ENCODE measurements around the gene TOMM5.

TOMM5 gene

DNA sequence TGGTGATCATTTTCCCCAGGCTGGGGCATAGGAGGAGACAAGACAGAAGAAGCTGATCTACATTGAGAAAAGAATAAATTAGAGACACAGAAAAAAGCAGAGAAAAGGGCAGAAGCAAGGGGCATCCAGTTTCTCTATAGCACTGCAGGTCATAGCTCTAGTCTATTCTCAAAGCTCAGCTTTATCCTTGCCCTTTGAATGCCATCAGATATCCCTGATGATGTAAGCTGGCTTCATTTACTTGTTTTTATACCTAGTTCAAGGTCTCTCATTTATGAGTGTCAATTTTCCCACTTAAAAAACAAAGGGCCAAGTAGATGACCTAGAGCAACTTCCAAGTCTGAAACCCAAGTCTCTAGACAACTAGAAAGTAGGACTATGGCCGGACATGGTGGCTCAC is 48.9 kb downstream of the TOMM5 start:
- no peaks in the 10 kb centered on the region for H3K79me1 ChIP-seq (ENCODE audit: low read depth, low read length)
- no peak overlapping the region for H3K4me2 ChIP-seq (ENCODE audit: insufficient read depth, low read length, poor library complexity, severe bottlenecking)
- no peak overlapping the region for H3K9ac ChIP-seq (ENCODE audit: low read depth, low read length, poor library complexity)
- no peak overlapping the region for H3K23ac ChIP-seq (ENCODE audit: low read depth, low read length, poor library complexity)
- no peak overlapping the region for H2BK5ac ChIP-seq (ENCODE audit: low read length)
- DNase-seq (ENCODE audit: low spot score), result no peak
- no peak overlapping the region for H2AK5ac ChIP-seq (ENCODE audit: low read depth, low read length)
- no peaks in the 10 kb centered on the region for H3K4me1 ChIP-seq (ENCODE audit: control insufficient read depth in 2 of 2, insufficient read depth in 1 of 2, low read depth in 1 of 2, low read length in 2 of 2)
- no peak overlapping the region for H2BK15ac ChIP-seq (ENCODE audit: low read length)
- no peak overlapping the region for H4K8ac ChIP-seq (ENCODE audit: low read depth, low read length)
- H2BK12ac ChIP-seq (ENCODE audit: low read length), result no peak overlapping the region
- H3K9me3 ChIP-seq (replicated peaks in 1 of 2; ENCODE audit: control insufficient read depth in 2 of 2, insufficient read depth in 1 of 2, low read depth in 1 of 2, low read length in 2 of 2), result no peaks in the 10 kb centered on the region
- no peak overlapping the region for H3K4ac ChIP-seq (ENCODE audit: low read length)
- H3K27ac ChIP-seq (replicated peaks; ENCODE audit: low read length), result no peak overlapping the region
- H3K4me3 ChIP-seq (ENCODE audit: low read length in 2 of 2), result no peak overlapping the region
- no CpG with 5 or more reads among the region's 1 CpG for WGBS, 2 donors (ENCODE audit: extremely low coverage in 2 of 2, insufficient read length in 2 of 2, insufficient replicate concordance in 1 of 2)
- H3K18ac ChIP-seq (ENCODE audit: low read length), result no peak overlapping the region
- H2BK120ac ChIP-seq (ENCODE audit: low read depth, low read length), result no peak overlapping the region
- no peak overlapping the region for H2AFZ ChIP-seq (ENCODE audit: low read length)
- no peaks in the 10 kb centered on the region for H3K27me3 ChIP-seq (ENCODE audit: control insufficient read depth in 3 of 3, insufficient read depth in 3 of 3, low read depth in 1 of 3, low read length in 3 of 3)
- H3K14ac ChIP-seq (ENCODE audit: low read length), result no peak overlapping the region
- H3K36me3 ChIP-seq (replicated peaks in 1 of 2; ENCODE audit: control insufficient read depth in 2 of 2, insufficient read depth in 2 of 2, low read length in 2 of 2), result peaks cover 10 to 30% of the 10 kb centered on the region in 2 donors
- no peak overlapping the region for H4K91ac ChIP-seq (ENCODE audit: low read depth, low read length, poor library complexity)

GRCh38 chr9:37542895-37543294 is 49.5 kb downstream of the TOMM5 start:
- Histone ChIP-seq H3K9me3 (replicated peaks in 1 of 2; ENCODE audit: control insufficient read depth in 2 of 2, insufficient read depth in 1 of 2, low read depth in 1 of 2, low read length in 2 of 2) (no peaks in the 10 kb centered on the region), H2AK5ac (ENCODE audit: low read depth, low read length) (no peak overlapping the region), H3K4me1 (ENCODE audit: control insufficient read depth in 2 of 2, insufficient read depth in 1 of 2, low read depth in 1 of 2, low read length in 2 of 2) (no peaks in the 10 kb centered on the region), H3K27me3 (ENCODE audit: control insufficient read depth in 3 of 3, insufficient read depth in 3 of 3, low read depth in 1 of 3, low read length in 3 of 3) (no peaks in the 10 kb centered on the region), H4K8ac (ENCODE audit: low read depth, low read length) (no peak overlapping the region), H3K36me3 (replicated peaks in 1 of 2; ENCODE audit: control insufficient read depth in 2 of 2, insufficient read depth in 2 of 2, low read length in 2 of 2) (peaks cover 14 to 35% of the 10 kb centered on the region in 2 donors), H3K27ac (replicated peaks; ENCODE audit: low read length) (no peak overlapping the region), H3K23ac (ENCODE audit: low read depth, low read length, poor library complexity) (no peak overlapping the region), H4K91ac (ENCODE audit: low read depth, low read length, poor library complexity) (no peak overlapping the region), H2BK5ac (ENCODE audit: low read length) (no peak overlapping the region), H3K18ac (ENCODE audit: low read length) (no peak overlapping the region), H2BK12ac (ENCODE audit: low read length) (no peak overlapping the region), H2BK15ac (ENCODE audit: low read length) (no peak overlapping the region), H3K14ac (ENCODE audit: low read length) (no peak overlapping the region), H2BK120ac (ENCODE audit: low read depth, low read length) (no peak overlapping the region), H3K4me3 (ENCODE audit: low read length in 2 of 2) (no peak overlapping the region), H3K9ac (ENCODE audit: low read depth, low read length, poor library complexity) (no peak overlapping the region), H3K79me1 (ENCODE audit: low read depth, low read length) (no peaks in the 10 kb centered on the region), H3K4me2 (ENCODE audit: insufficient read depth, low read length, poor library complexity, severe bottlenecking) (no peak overlapping the region), H2AFZ (ENCODE audit: low read length) (no peak overlapping the region), H3K4ac (ENCODE audit: low read length) (no peak overlapping the region)
- no peak for DNase-seq (ENCODE audit: low spot score)
- no CpG with 5 or more reads among the region's 1 CpG for WGBS, 2 donors (ENCODE audit: extremely low coverage in 2 of 2, insufficient read length in 2 of 2, insufficient replicate concordance in 1 of 2)

DNA sequence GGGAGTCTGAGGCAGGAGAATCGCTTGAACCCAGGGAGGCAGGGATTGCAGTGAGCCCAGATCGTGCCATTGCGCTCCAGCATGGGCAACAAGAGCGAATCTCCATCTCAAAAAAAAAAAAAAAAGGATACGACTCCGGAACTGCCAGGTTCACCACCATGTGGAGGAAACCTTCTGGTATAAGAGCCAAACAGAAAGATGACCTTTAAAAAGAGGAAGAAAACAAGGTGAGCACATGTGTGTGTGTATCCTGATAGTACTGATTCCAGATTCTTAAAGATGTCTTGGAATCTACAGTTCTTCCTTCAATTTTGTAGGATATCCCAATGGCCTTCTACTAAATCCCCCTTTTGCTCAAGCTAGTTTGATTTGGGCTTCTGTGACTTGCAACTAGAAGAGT is 49.9 kb downstream of the TOMM5 start:
- H2BK5ac ChIP-seq (ENCODE audit: low read length), result no peak overlapping the region
- no peak overlapping the region for H3K4me3 ChIP-seq (ENCODE audit: low read length in 2 of 2)
- H3K4me1 ChIP-seq (ENCODE audit: control insufficient read depth in 2 of 2, insufficient read depth in 1 of 2, low read depth in 1 of 2, low read length in 2 of 2), result no peaks in the 10 kb centered on the region
- H3K14ac ChIP-seq (ENCODE audit: low read length), result no peak overlapping the region
- peaks cover 17 to 39% of the 10 kb centered on the region in 2 donors for H3K36me3 ChIP-seq (replicated peaks in 1 of 2; ENCODE audit: control insufficient read depth in 2 of 2, insufficient read depth in 2 of 2, low read length in 2 of 2)
- no peak overlapping the region for H2BK12ac ChIP-seq (ENCODE audit: low read length)
- no peak overlapping the region for H3K23ac ChIP-seq (ENCODE audit: low read depth, low read length, poor library complexity)
- H2BK120ac ChIP-seq (ENCODE audit: low read depth, low read length), result no peak overlapping the region
- no peak overlapping the region for H3K27ac ChIP-seq (replicated peaks; ENCODE audit: low read length)
- no peak overlapping the region for H3K4me2 ChIP-seq (ENCODE audit: insufficient read depth, low read length, poor library complexity, severe bottlenecking)
- no peak overlapping the region for H2AK5ac ChIP-seq (ENCODE audit: low read depth, low read length)
- H3K79me1 ChIP-seq (ENCODE audit: low read depth, low read length), result no peaks in the 10 kb centered on the region
- no peak overlapping the region for H3K4ac ChIP-seq (ENCODE audit: low read length)
- DNase-seq (ENCODE audit: low spot score), result no peak
- H3K18ac ChIP-seq (ENCODE audit: low read length), result no peak overlapping the region
- no peaks in the 10 kb centered on the region for H3K9me3 ChIP-seq (replicated peaks in 1 of 2; ENCODE audit: control insufficient read depth in 2 of 2, insufficient read depth in 1 of 2, low read depth in 1 of 2, low read length in 2 of 2)
- H4K91ac ChIP-seq (ENCODE audit: low read depth, low read length, poor library complexity), result no peak overlapping the region
- H4K8ac ChIP-seq (ENCODE audit: low read depth, low read length), result no peak overlapping the region
- no peak overlapping the region for H3K9ac ChIP-seq (ENCODE audit: low read depth, low read length, poor library complexity)
- H2BK15ac ChIP-seq (ENCODE audit: low read length), result no peak overlapping the region
- no peaks in the 10 kb centered on the region for H3K27me3 ChIP-seq (ENCODE audit: control insufficient read depth in 3 of 3, insufficient read depth in 3 of 3, low read depth in 1 of 3, low read length in 3 of 3)
- WGBS, 2 donors (ENCODE audit: extremely low coverage in 2 of 2, insufficient read length in 2 of 2, insufficient replicate concordance in 1 of 2), result no CpG with 5 or more reads among the region's 6 CpGs
- no peak overlapping the region for H2AFZ ChIP-seq (ENCODE audit: low read length)

- Histone ChIP-seq H3K4me1 (ENCODE audit: control insufficient read depth in 2 of 2, insufficient read depth in 1 of 2, low read depth in 1 of 2, low read length in 2 of 2) (no peaks in the 10 kb centered on the region), H3K79me1 (ENCODE audit: low read depth, low read length) (no peaks in the 10 kb centered on the region), H3K9me3 (replicated peaks in 1 of 2; ENCODE audit: control insufficient read depth in 2 of 2, insufficient read depth in 1 of 2, low read depth in 1 of 2, low read length in 2 of 2) (no peaks in the 10 kb centered on the region), H3K4ac (ENCODE audit: low read length) (no peak overlapping the region), H3K27ac (replicated peaks; ENCODE audit: low read length) (no peak overlapping the region), H4K8ac (ENCODE audit: low read depth, low read length) (no peak overlapping the region), H2AFZ (ENCODE audit: low read length) (no peak overlapping the region), H3K14ac (ENCODE audit: low read length) (no peak overlapping the region), H3K27me3 (ENCODE audit: control insufficient read depth in 3 of 3, insufficient read depth in 3 of 3, low read depth in 1 of 3, low read length in 3 of 3) (no peaks in the 10 kb centered on the region), H2AK5ac (ENCODE audit: low read depth, low read length) (no peak overlapping the region), H2BK12ac (ENCODE audit: low read length) (no peak overlapping the region), H3K9ac (ENCODE audit: low read depth, low read length, poor library complexity) (no peak overlapping the region), H4K91ac (ENCODE audit: low read depth, low read length, poor library complexity) (no peak overlapping the region), H3K4me2 (ENCODE audit: insufficient read depth, low read length, poor library complexity, severe bottlenecking) (no peak overlapping the region), H2BK15ac (ENCODE audit: low read length) (no peak overlapping the region), H2BK5ac (ENCODE audit: low read length) (no peak overlapping the region), H3K4me3 (ENCODE audit: low read length in 2 of 2) (no peak overlapping the region), H3K36me3 (replicated peaks in 1 of 2; ENCODE audit: control insufficient read depth in 2 of 2, insufficient read depth in 2 of 2, low read length in 2 of 2) (peaks cover 22 to 50% of the 10 kb centered on the region in 2 donors), H3K18ac (ENCODE audit: low read length) (no peak overlapping the region), H2BK120ac (ENCODE audit: low read depth, low read length) (no peak overlapping the region), H3K23ac (ENCODE audit: low read depth, low read length, poor library complexity) (no peak overlapping the region)
- no peak for DNase-seq (ENCODE audit: low spot score)
- WGBS, 2 donors (ENCODE audit: extremely low coverage in 2 of 2, insufficient read length in 2 of 2, insufficient replicate concordance in 1 of 2), result no CpG with 5 or more reads among the region's 8 CpGs
These were observed 50.9 kb downstream of the TOMM5 start for GRCh38 chr9:37541465-37541864.
